ACC112 (cell line): ENCODE results near the gene C1D.
A peak's percentile ranks its signal among the peaks of the same experiment; 100 is the strongest.

Experiments
- H2AFZ ChIP-seq: fragments of 200-600 bp; sonication (generic); one replicate; pipeline ENCODE4 v1.6.0; 2017; ENCODE audit warnings: antibody characterized with exemption, low read length; ENCODE audit not compliant: unreplicated experiment
- H3K27ac ChIP-seq: fragments of 200-600 bp; sonication (generic); 2 replicates; pipeline ENCODE4 v1.5.1; 2014; ENCODE audit warnings: low read depth, mild to moderate bottlenecking, antibody characterized with exemption, low read length, moderate library complexity
- H3K27me3 ChIP-seq: fragments of 200-600 bp; sonication (generic); 2 replicates; pipeline ENCODE4 v1.6.1; 2014; ENCODE audit warnings: mild to moderate bottlenecking, antibody characterized with exemption, low read length, moderate library complexity, mixed read lengths; ENCODE audit not compliant: insufficient read depth
- H3K36me3 ChIP-seq: fragments of 200-600 bp; sonication (generic); 2 replicates; pipeline ENCODE4 v1.6.1; 2016; ENCODE audit warnings: mild to moderate bottlenecking, antibody characterized with exemption, low read length, moderate library complexity, mixed read lengths; ENCODE audit not compliant: insufficient read depth
- H3K4me1 ChIP-seq: fragments of 200-600 bp; sonication (generic); one replicate; pipeline ENCODE4 v1.6.1; 2016; ENCODE audit warnings: low read length, mixed read lengths; ENCODE audit not compliant: insufficient read depth, unreplicated experiment, control insufficient read depth
- H3K4me3 ChIP-seq: fragments of 200-600 bp; sonication (generic); 2 replicates; pipeline ENCODE4 v1.5.1; 2014; ENCODE audit warnings: mild to moderate bottlenecking, low read depth, low read length
- H3K79me2 ChIP-seq: fragments of 200-600 bp; sonication (generic); one replicate; pipeline ENCODE4 v1.6.0; 2016; ENCODE audit warnings: low read length; ENCODE audit not compliant: control insufficient read depth, unreplicated experiment, insufficient read depth

The C1D gene

GRCh38 chr2:68059784-68060525 is 2.8 kb downstream of the C1D start:
- H3K4me1 ChIP-seq: peaks cover 11% of the 10 kb centered on the region
- H3K79me2 ChIP-seq: peaks cover 73% of the 10 kb centered on the region
- no peak overlapping the region for H2AFZ ChIP-seq
- peak overlapping the region; percentile 33; the same call in 1 of the 2 replicates for H3K27ac ChIP-seq
- H3K4me3 ChIP-seq: no peak overlapping the region
- H3K27me3 ChIP-seq: no peaks in the 10 kb centered on the region
- H3K36me3 ChIP-seq: no peaks in the 10 kb centered on the region

GRCh38 chr2:68057658-68058396 is 5.0 kb downstream of the C1D start:
- Histone ChIP-seq H3K27me3 (no peaks in the 10 kb centered on the region), H3K36me3 (no peaks in the 10 kb centered on the region), H3K4me1 (peaks cover 11% of the 10 kb centered on the region), H3K27ac (no peak overlapping the region), H2AFZ (no peak overlapping the region), H3K79me2 (peaks cover 93% of the 10 kb centered on the region), H3K4me3 (no peak overlapping the region)

DNA sequence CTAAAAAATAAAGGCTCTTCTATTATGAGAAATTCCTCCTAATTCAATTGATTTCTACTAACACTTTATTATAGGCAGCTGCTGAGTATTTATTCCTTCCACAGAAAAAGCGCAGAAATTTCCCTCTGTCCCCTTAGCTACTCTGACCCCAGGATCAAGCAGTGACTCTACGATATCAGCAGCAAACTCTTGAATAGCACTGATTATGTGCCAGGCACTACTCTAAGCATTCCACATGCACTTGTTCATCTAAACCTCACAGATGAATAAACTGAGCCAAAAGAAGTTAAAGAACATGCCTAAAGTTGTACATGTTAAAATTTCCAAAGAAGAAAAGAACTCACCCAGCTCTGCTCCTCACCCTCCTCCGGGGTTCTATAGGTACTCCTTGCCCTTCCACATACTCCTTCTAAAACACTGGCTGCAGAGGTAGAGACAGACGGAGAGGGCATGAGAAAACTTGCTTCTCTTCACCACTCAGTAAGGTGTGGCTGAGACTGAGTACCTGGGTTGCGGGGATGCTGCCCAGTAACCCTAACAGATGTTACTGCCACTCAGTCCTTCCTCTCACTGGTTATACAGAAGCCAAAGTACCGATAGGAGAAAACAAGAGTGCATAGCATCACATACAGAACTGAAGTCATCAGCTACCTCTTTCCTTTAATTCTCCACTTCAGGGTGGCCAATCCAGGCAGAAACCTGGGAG is 9.9 kb downstream of the C1D start:
- H3K4me1 ChIP-seq: peaks cover 7% of the 10 kb centered on the region
- peaks cover 83% of the 10 kb centered on the region for H3K79me2 ChIP-seq
- H2AFZ ChIP-seq: no peak overlapping the region
- no peak overlapping the region for H3K27ac ChIP-seq
- H3K27me3 ChIP-seq: no peaks in the 10 kb centered on the region
- H3K36me3 ChIP-seq: no peaks in the 10 kb centered on the region
- H3K4me3 ChIP-seq: no peak overlapping the region

DNA sequence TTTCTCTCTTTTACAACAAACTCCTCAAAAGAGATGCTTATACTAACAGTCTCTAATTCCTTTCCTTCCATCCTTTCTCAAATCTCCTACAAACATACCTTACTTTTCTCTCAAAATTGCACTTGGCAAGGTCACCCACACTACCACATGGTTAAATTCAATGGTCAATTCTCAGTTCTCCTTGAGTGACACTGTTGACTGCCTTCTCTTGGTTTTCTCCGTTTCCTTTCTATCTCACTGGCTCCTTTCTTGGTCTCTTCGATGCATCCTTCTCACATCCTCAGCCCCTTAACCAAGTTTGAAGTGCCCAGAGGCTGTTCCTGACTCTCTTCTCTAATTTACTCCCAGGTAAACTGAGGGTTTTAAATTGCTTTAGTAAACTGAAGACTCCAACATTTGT is 12.5 kb downstream of the C1D start:
- Histone ChIP-seq H2AFZ (no peak overlapping the region), H3K27me3 (no peaks in the 10 kb centered on the region), H3K4me3 (no peak overlapping the region), H3K36me3 (no peaks in the 10 kb centered on the region), H3K79me2 (peaks cover 65% of the 10 kb centered on the region), H3K27ac (no peak overlapping the region), H3K4me1 (peaks cover 7% of the 10 kb centered on the region)

GRCh38 chr2:68046642-68047240 is 16.1 kb downstream of the C1D start:
- no peaks in the 10 kb centered on the region for H3K36me3 ChIP-seq
- H3K4me1 ChIP-seq: peaks cover 17% of the 10 kb centered on the region
- H3K4me3 ChIP-seq: no peak overlapping the region
- H3K79me2 ChIP-seq: peaks cover 32% of the 10 kb centered on the region
- no peak overlapping the region for H3K27ac ChIP-seq
- H2AFZ ChIP-seq: no peak overlapping the region
- H3K27me3 ChIP-seq: no peaks in the 10 kb centered on the region

DNA sequence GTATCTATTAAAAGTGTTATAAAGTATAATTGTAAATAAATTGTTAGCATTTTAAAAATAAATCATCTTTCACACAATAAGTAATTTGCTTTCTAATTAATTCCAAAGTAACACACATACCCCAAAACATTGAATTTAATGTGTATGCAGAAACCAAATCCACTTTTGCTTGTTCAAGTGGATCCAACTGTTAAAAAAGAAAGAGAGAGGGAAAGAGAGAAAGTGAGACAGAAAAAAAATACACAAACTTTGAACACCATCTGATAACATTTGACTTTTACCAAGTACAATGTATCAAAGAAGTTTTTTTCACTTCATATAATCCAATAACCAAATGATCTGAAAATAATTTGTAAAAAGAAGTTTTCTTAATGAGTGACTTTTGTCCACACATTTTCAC is 16.6 kb downstream of the C1D start:
- no peak overlapping the region for H3K4me3 ChIP-seq
- H3K4me1 ChIP-seq: peaks cover 17% of the 10 kb centered on the region
- H2AFZ ChIP-seq: no peak overlapping the region
- no peak overlapping the region for H3K27ac ChIP-seq
- H3K27me3 ChIP-seq: no peaks in the 10 kb centered on the region
- H3K36me3 ChIP-seq: no peaks in the 10 kb centered on the region
- H3K79me2 ChIP-seq: peaks cover 28% of the 10 kb centered on the region

- H3K36me3 ChIP-seq: no peaks in the 10 kb centered on the region
- H3K27ac ChIP-seq: peak overlapping the region; percentile 87; the same call in 1 of the 2 replicates
Observed at GRCh38 chr2:68045342-68045741, 17.5 kb downstream of the C1D start.

DNA sequence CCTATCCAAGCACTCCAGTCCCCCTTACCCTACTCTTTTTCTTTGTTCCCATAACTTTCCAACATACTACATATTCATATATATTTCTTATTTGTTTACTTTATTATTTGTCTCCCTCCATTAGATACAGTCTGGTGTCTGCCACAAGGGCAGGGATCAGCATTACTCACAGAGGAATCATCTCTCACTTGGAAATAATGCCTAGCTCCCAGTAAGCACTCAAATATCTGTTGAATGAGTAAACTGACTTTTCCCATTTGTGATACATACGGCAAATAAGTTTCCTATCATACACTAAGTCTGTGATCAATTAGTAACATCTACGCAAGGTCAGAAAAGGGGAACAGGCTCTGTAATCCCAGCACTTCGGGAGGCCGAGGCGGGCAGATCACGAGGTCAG is 18.7 kb downstream of the C1D start:
- no peaks in the 10 kb centered on the region for H3K27me3 ChIP-seq
- no peak overlapping the region for H3K4me3 ChIP-seq
- H3K79me2 ChIP-seq: peaks cover 10% of the 10 kb centered on the region
- no peak overlapping the region for H2AFZ ChIP-seq
- peaks cover 29% of the 10 kb centered on the region for H3K4me1 ChIP-seq
- no peaks in the 10 kb centered on the region for H3K36me3 ChIP-seq
- H3K27ac ChIP-seq: peak overlapping the region; percentile 87

More at GRCh38 chr2:68045342-68045741, 17.5 kb downstream of the C1D start:
- no peak overlapping the region for H2AFZ ChIP-seq
- H3K4me3 ChIP-seq: no peak overlapping the region
- H3K79me2 ChIP-seq: peaks cover 20% of the 10 kb centered on the region
- H3K27me3 ChIP-seq: no peaks in the 10 kb centered on the region
- H3K4me1 ChIP-seq: peaks cover 17% of the 10 kb centered on the region

- Histone ChIP-seq H3K27ac (peak overlapping the region; percentile 87), H3K4me1 (peaks cover 28% of the 10 kb centered on the region), H2AFZ (no peak overlapping the region), H3K36me3 (no peaks in the 10 kb centered on the region), H3K27me3 (no peaks in the 10 kb centered on the region), H3K79me2 (peaks cover 7% of the 10 kb centered on the region), H3K4me3 (no peak overlapping the region)
Observed at GRCh38 chr2:68043695-68044094, 19.1 kb downstream of the C1D start.

- Histone ChIP-seq H3K4me3 (no peak overlapping the region), H3K36me3 (no peaks in the 10 kb centered on the region), H3K4me1 (peaks cover 22% of the 10 kb centered on the region), H3K27ac (peak overlapping the region; percentile 87), H3K79me2 (peaks cover 4% of the 10 kb centered on the region), H2AFZ (no peak overlapping the region), H3K27me3 (no peaks in the 10 kb centered on the region)
Observed at GRCh38 chr2:68043032-68043431, 19.8 kb downstream of the C1D start.
